NCI-H446 treated with DMSO at 0.1 percent for 48 hours (cell line): ENCODE data around the gene BAIAP2.

ENCODE experiments used
- DNase-seq: peaks from one replicate; lab custom pipeline; 2025; lab: John Stamatoyannopoulos, UW

BAIAP2 gene

GRCh38 chr17:81034779-81035520, at the start of gene BAIAP2:
Gene BAIAP2 (plus strand): TSS chr17:81035151. CDS start chr17:81035255, 104 bp downstream.
- peak; percentile 90 for DNase-seq

- no peak for DNase-seq
These were observed 48.9 kb upstream of the BAIAP2 start for GRCh38 chr17:80986046-80986445.

DNA sequence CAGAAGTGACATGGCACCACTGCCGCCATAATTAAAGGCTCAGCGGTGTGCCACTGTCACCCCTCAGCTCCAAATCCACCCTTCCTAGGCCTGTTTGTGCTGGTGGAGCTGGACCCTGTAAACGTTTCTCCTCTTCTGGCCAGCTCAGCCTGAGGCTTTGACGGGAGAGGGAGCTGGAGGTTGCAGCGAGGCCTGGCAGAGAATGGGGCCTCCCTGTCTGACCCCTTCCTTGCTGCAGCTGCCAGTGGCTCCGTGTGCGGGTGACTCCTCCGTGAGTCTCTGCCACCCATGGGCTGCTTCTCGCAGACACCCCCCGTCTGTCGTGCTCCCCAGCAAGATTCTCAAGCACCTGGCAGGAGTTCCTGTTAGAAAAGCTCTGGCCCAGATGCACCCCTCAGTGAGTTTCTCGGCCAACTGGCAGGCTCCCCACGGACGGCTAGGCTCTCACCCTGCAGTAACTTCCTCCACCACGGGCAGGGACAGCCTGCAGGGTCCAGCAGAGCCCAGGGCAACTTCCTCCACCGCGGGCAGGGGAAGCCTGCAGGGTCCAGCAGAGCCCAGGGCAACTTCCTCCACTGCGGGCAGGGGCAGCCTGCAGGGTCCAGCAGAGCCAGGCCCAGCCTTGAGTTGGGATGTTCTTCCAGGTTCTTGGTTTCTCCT, 48.0 kb upstream of the BAIAP2 start:
- no peak for DNase-seq

DNA sequence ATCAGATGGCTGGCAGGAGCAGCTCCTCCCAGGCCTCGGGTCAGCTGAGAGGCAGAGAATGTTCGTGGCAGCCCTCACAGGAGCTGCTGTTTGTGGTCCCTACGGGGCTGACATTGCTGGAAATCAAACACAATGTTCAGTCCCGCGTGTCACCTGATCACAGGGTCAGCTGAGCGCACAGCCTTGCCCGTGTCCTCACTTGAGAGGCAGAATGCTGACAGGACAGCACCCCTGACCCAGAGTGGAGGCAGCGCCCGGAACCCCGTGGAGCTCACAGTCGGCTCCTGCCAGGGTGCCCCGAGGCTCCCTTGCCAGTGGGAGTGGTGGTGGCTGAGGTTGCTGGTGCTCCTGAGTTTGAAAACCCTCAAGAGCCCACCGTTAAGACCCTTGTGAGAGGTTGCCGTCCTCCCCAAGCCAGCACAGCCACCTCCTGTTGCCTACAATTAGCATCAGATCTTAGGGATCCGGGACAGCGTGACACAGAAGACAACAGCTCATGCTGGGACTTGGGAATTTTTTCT, 47.0 kb upstream of the BAIAP2 start:
- no peak for DNase-seq

DNA sequence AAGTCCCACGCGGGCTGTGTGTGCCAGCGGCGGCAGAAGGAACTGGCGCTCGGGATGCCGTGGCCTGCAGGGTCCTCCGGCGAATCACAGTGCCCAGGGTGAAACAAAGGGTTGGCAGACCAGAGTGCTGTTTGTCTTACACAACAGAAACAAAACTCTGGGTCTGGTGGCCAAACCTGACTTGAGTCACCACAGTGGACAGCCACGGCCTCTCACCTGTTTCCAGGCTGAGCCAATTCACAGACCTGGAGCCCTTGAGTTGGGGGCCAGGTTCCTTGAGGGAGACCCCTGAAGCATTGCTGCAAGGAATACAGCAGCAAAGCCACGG, 45.4 kb upstream of the BAIAP2 start:
- DNase-seq = no peak

DNA sequence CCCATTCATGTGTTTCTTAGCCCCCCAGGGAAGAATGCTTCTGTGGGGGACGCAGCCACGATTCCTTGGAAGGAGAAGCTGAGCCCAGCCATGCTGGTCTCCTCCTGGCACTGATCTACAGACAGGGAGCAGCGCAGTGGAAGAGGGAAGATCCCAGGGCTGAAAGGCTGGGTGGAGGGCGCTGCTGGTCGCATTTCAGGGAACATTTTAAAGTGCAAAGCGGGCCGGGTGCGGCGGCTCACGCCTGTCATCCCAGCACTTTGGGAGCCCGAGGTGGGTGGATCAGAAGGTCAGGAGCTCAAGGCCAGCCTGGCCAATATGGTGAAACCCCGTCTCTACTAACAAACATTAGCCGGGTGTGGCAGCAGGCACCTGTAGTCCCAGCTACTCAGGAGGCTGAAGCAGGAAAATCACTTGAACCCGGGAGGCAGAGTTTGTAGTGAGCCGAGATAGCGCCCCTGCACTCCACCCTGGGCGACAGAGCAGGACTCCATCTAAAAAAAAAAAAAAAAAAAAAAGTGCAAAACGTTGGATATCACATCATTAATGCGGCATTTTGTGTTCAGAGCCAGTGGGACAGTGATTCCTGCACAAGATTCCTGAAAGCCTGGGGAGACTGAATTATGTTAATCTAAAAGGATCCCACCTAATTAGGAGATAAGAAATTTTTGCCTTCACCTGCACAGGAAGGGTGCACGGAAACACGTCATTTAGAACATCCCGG, 43.9 kb upstream of the BAIAP2 start:
- no peak for DNase-seq

DNA sequence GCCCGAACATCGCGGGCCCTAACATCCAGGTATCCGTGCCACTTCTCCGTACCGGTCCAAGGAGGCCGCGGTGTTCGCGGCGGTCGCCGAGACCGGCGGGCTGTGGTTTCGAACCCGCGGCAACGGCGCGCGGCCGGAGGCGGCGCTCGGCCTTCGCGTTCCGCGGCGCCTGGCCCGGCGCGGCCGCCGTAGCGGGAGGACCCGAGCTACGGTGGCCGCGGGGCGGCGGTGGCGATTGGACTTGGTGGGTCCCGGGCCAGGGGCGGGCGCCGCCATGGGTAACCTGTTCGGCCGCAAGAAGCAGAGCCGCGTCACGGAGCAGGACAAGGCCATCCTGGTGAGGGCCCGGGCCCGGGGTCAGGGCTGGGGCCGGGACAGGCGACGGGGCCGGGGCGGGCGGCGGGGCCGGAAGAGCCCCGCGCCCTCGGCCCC, 43.3 kb upstream of the BAIAP2 start, which contains the start of gene CHMP6:
Gene CHMP6, plus strand, starts transcription at position 197 of the 432 bp plus-strand sequence. Its CDS starts 78 bp downstream, at position 275.
- DNase-seq = peak; percentile 25

GRCh38 chr17:80992077-80992947, 42.6 kb upstream of the BAIAP2 start:
- no peak for DNase-seq

- no peak for DNase-seq
These were observed 41.9 kb upstream of the BAIAP2 start for GRCh38 chr17:80992948-80993624.

GRCh38 chr17:80995131-80995530, 39.8 kb upstream of the BAIAP2 start:
- no peak for DNase-seq

- no peak for DNase-seq
These were observed 38.3 kb upstream of the BAIAP2 start for GRCh38 chr17:80996422-80997305.

GRCh38 chr17:80997424-80998117, 37.4 kb upstream of the BAIAP2 start:
- DNase-seq = no peak

- no peak for DNase-seq
These were observed 36.7 kb upstream of the BAIAP2 start for GRCh38 chr17:80998118-80998747.

- no peak for DNase-seq
These were observed 36.0 kb upstream of the BAIAP2 start for GRCh38 chr17:80998748-80999535.

DNA sequence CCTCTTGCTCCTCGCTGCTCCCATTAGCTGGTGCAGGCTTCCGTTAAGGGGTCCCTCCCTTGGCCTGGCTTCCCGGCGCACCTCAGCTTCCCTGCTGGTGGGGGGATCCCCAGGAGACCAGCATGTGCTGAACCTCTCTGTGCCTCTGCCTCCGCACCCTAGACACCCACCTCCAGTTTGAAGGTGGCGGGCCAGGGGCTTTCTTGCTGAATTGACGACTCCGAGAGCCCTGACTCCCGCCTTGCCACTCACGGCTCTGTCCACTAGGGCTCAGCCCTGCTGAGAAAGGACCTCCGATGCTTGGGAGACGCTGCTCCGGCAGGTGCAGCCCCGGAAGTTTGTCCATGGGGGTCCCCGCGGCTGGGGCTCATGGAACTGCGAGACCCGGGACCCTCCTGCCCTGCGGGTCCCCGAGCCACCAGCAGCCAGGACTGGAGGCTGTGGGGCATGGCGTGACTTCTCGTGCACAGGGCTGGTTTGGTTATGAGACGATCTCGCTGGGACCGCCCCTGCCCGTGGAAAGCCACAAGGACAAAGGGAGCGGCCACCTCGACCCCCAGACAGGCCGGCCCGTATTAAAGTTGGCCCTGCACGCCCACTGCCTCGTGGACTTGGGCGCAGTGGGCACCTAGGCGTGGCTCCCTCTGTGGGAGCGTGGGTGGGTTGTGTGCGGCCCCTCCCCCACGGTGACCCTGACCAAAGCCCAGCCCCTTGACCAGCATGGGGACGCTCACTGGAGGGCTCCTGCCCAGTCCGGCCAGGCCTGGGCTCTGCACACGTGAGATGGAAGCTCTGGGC, 35.2 kb upstream of the BAIAP2 start:
- no peak for DNase-seq

DNA sequence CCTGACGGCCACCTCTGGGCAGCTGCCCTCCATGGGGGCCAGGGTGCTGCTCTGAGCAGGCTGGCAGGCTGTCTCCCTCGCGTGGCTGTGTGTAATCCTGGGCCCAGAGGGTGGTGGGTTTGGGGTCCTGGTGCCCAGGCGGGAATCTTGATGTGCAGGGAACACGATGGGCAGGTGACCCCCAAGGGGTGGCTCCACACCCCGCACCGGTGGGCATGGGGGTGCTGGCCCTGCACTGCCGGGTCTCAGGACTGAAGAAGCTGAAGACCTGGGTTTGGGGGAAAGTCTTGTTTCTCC, 34.7 kb upstream of the BAIAP2 start:
- no peak for DNase-seq

GRCh38 chr17:81000631-81001357, 34.2 kb upstream of the BAIAP2 start:
- no peak for DNase-seq
